ACC112 (cell line): Measurements from ENCODE around the gene HBZ.
A peak's percentile ranks its signal among the peaks of the same experiment; 100 is the strongest.

ENCODE experiments used
- H2AFZ ChIP-seq: fragments of 200-600 bp; sonication (generic); one replicate; pipeline ENCODE4 v1.6.0; 2017; ENCODE audit warnings: antibody characterized with exemption, low read length; ENCODE audit not compliant: unreplicated experiment
- H3K27ac ChIP-seq: fragments of 200-600 bp; sonication (generic); 2 replicates; pipeline ENCODE4 v1.5.1; 2014; ENCODE audit warnings: low read depth, mild to moderate bottlenecking, antibody characterized with exemption, low read length, moderate library complexity
- H3K27me3 ChIP-seq: fragments of 200-600 bp; sonication (generic); 2 replicates; pipeline ENCODE4 v1.6.1; 2014; ENCODE audit warnings: mild to moderate bottlenecking, antibody characterized with exemption, low read length, moderate library complexity, mixed read lengths; ENCODE audit not compliant: insufficient read depth
- H3K36me3 ChIP-seq: fragments of 200-600 bp; sonication (generic); 2 replicates; pipeline ENCODE4 v1.6.1; 2016; ENCODE audit warnings: mild to moderate bottlenecking, antibody characterized with exemption, low read length, moderate library complexity, mixed read lengths; ENCODE audit not compliant: insufficient read depth
- H3K4me1 ChIP-seq: fragments of 200-600 bp; sonication (generic); one replicate; pipeline ENCODE4 v1.6.1; 2016; ENCODE audit warnings: low read length, mixed read lengths; ENCODE audit not compliant: insufficient read depth, unreplicated experiment, control insufficient read depth
- H3K4me3 ChIP-seq: fragments of 200-600 bp; sonication (generic); 2 replicates; pipeline ENCODE4 v1.5.1; 2014; ENCODE audit warnings: mild to moderate bottlenecking, low read depth, low read length
- H3K79me2 ChIP-seq: fragments of 200-600 bp; sonication (generic); one replicate; pipeline ENCODE4 v1.6.0; 2016; ENCODE audit warnings: low read length; ENCODE audit not compliant: control insufficient read depth, unreplicated experiment, insufficient read depth

The HBZ gene

GRCh38 chr16:152141-153128 is at the start of gene HBZ:
Gene HBZ (plus strand): TSS chr16:152644. CDS start chr16:152910, 266 bp downstream.
- Histone ChIP-seq H3K27me3 (peaks cover 17% of the 10 kb centered on the region), H2AFZ (no peak within 1 kb of the TSS), H3K4me1 (peaks cover 11% of the 10 kb centered on the region), H3K4me3 (no peak within 1 kb of the TSS), H3K36me3 (no peaks in the 10 kb centered on the region), H3K27ac (no peak within 1 kb of the TSS), H3K79me2 (no peaks in the 10 kb centered on the region)

- Histone ChIP-seq H3K4me3 (no peak overlapping the region), H2AFZ (no peak overlapping the region), H3K4me1 (peaks cover 11% of the 10 kb centered on the region), H3K27me3 (no peaks in the 10 kb centered on the region), H3K79me2 (peaks cover 2% of the 10 kb centered on the region), H3K27ac (no peak overlapping the region), H3K36me3 (peaks cover 3% of the 10 kb centered on the region; the same call in 1 of the 2 replicates)
Measured at GRCh38 chr16:104355-104754, 48.1 kb upstream of the HBZ start.

- H3K4me3 ChIP-seq = no peak overlapping the region
- no peak overlapping the region for H2AFZ ChIP-seq
- H3K36me3 ChIP-seq = peaks cover 3% of the 10 kb centered on the region; the same call in 1 of the 2 replicates
- no peak overlapping the region for H3K27ac ChIP-seq
- peaks cover 2% of the 10 kb centered on the region for H3K79me2 ChIP-seq
- peaks cover 11% of the 10 kb centered on the region for H3K4me1 ChIP-seq
- H3K27me3 ChIP-seq = no peaks in the 10 kb centered on the region
Measured at GRCh38 chr16:104928-105327, 47.5 kb upstream of the HBZ start.

- H3K4me1 ChIP-seq = peaks cover 11% of the 10 kb centered on the region
- H3K79me2 ChIP-seq = peaks cover 2% of the 10 kb centered on the region
- no peak overlapping the region for H3K4me3 ChIP-seq
- H3K27ac ChIP-seq = no peak overlapping the region
- no peak overlapping the region for H2AFZ ChIP-seq
- no peaks in the 10 kb centered on the region for H3K27me3 ChIP-seq
- peaks cover 3% of the 10 kb centered on the region; the same call in 1 of the 2 replicates for H3K36me3 ChIP-seq
Measured at GRCh38 chr16:105521-105920, 46.9 kb upstream of the HBZ start.

GRCh38 chr16:106623-107324 is 45.7 kb upstream of the HBZ start:
- Histone ChIP-seq H3K36me3 (peaks cover 7% of the 10 kb centered on the region), H2AFZ (no peak overlapping the region), H3K79me2 (peaks cover 2% of the 10 kb centered on the region), H3K4me1 (peaks cover 11% of the 10 kb centered on the region), H3K27ac (no peak overlapping the region), H3K27me3 (no peaks in the 10 kb centered on the region), H3K4me3 (no peak overlapping the region)

- Histone ChIP-seq H3K36me3 (peaks cover 19% of the 10 kb centered on the region), H3K79me2 (peaks cover 2% of the 10 kb centered on the region), H2AFZ (no peak overlapping the region), H3K27me3 (no peaks in the 10 kb centered on the region), H3K27ac (peak overlapping the region; percentile 61), H3K4me3 (no peak overlapping the region), H3K4me1 (peaks cover 28% of the 10 kb centered on the region)
Measured at GRCh38 chr16:112153-112840, 40.1 kb upstream of the HBZ start.

GRCh38 chr16:114327-114726 is 38.1 kb upstream of the HBZ start:
- peaks cover 33% of the 10 kb centered on the region for H3K4me1 ChIP-seq
- peak overlapping the region; percentile 61 for H3K27ac ChIP-seq
- H3K27me3 ChIP-seq = no peaks in the 10 kb centered on the region
- H3K36me3 ChIP-seq = peaks cover 19% of the 10 kb centered on the region
- no peak overlapping the region for H2AFZ ChIP-seq
- peaks cover 3% of the 10 kb centered on the region for H3K79me2 ChIP-seq
- H3K4me3 ChIP-seq = no peak overlapping the region

- peaks cover 33% of the 10 kb centered on the region for H3K4me1 ChIP-seq
- H3K4me3 ChIP-seq = no peak overlapping the region
- H2AFZ ChIP-seq = no peak overlapping the region
- no peaks in the 10 kb centered on the region for H3K27me3 ChIP-seq
- H3K79me2 ChIP-seq = peaks cover 5% of the 10 kb centered on the region
- H3K27ac ChIP-seq = no peak overlapping the region
- peaks cover 19% of the 10 kb centered on the region for H3K36me3 ChIP-seq
Measured at GRCh38 chr16:116015-116414, 36.4 kb upstream of the HBZ start.

GRCh38 chr16:117379-118365 is 34.8 kb upstream of the HBZ start:
- H2AFZ ChIP-seq = no peak overlapping the region
- H3K79me2 ChIP-seq = peaks cover 5% of the 10 kb centered on the region
- no peaks in the 10 kb centered on the region for H3K27me3 ChIP-seq
- H3K4me3 ChIP-seq = no peak overlapping the region
- peaks cover 11% of the 10 kb centered on the region; the same call in 1 of the 2 replicates for H3K36me3 ChIP-seq
- peaks cover 24% of the 10 kb centered on the region for H3K4me1 ChIP-seq
- no peak overlapping the region for H3K27ac ChIP-seq
